ENCODE results near the gene BICRA.
A peak's percentile ranks its signal among the peaks of the same experiment; 100 is the strongest.

BICRA gene

GRCh38 chr19:47693489-47693888, 84.6 kb downstream of the BICRA start:
- H3K4me3 ChIP-seq (ENCODE audit: low read depth, low read length), result no peak overlapping the region
- no peak for TF ChIP-seq CTCF (IDR thresholded peaks at IDR 0.05; ENCODE audit: low read depth, low read length, missing control alignments)
- in situ Hi-C loops (cut with HindIII; ENCODE audit: low sequenced_read_pairs), result no loop called here
- DNase-seq (ENCODE audit: low read depth), result no peak

- no peak overlapping the region for H3K4me3 ChIP-seq (ENCODE audit: low read depth, low read length)
- no peak for DNase-seq (ENCODE audit: low read depth)
- no peak for TF ChIP-seq CTCF (IDR thresholded peaks at IDR 0.05; ENCODE audit: low read depth, low read length, missing control alignments)
- in situ Hi-C loops (cut with HindIII; ENCODE audit: low sequenced_read_pairs), result no loop called here
Observed at GRCh38 chr19:47693903-47694302, 85.0 kb downstream of the BICRA start.

- DNase-seq (ENCODE audit: low read depth), result no peak
- H3K4me3 ChIP-seq (ENCODE audit: low read depth, low read length), result no peak overlapping the region
- no peak for TF ChIP-seq CTCF (IDR thresholded peaks at IDR 0.05; ENCODE audit: low read depth, low read length, missing control alignments)
- in situ Hi-C loops (cut with HindIII; ENCODE audit: low sequenced_read_pairs), result no loop called here
Observed at GRCh38 chr19:47694466-47695273, 85.7 kb downstream of the BICRA start.

GRCh38 chr19:47695533-47696262, 86.8 kb downstream of the BICRA start:
- in situ Hi-C loops (cut with HindIII; ENCODE audit: low sequenced_read_pairs), result no loop called here
- DNase-seq (ENCODE audit: low read depth), result no peak
- H3K4me3 ChIP-seq (ENCODE audit: low read depth, low read length), result no peak overlapping the region
- TF ChIP-seq CTCF (IDR thresholded peaks at IDR 0.05; ENCODE audit: low read depth, low read length, missing control alignments), result no peak

GRCh38 chr19:47696635-47697034, 87.7 kb downstream of the BICRA start:
- TF ChIP-seq CTCF (IDR thresholded peaks at IDR 0.05; ENCODE audit: low read depth, low read length, missing control alignments), result no peak
- no peak for DNase-seq (ENCODE audit: low read depth)
- no peak overlapping the region for H3K4me3 ChIP-seq (ENCODE audit: low read depth, low read length)
- in situ Hi-C loops (cut with HindIII; ENCODE audit: low sequenced_read_pairs), result no loop called here

GRCh38 chr19:47697863-47698609, 89.1 kb downstream of the BICRA start:
- H3K4me3 ChIP-seq (ENCODE audit: low read depth, low read length), result no peak overlapping the region
- peak; percentile 57 for DNase-seq (ENCODE audit: low read depth)
- peak; percentile 100 for TF ChIP-seq CTCF (IDR thresholded peaks at IDR 0.05; ENCODE audit: low read depth, low read length, missing control alignments)
- in situ Hi-C loops (cut with HindIII; ENCODE audit: low sequenced_read_pairs), result no loop called here
